ENCODE results near the gene METAP2. TPM values are rescaled to one million over a fixed set of nuclear protein-coding genes. Genes with fewer than 3 reads are reported as not detected.
A peak's percentile ranks its signal among the peaks of the same experiment; 100 is the strongest.

METAP2 gene
- total RNA-seq, 3 donors from 2014 or later (not counting 1 experiment from before 2014, with no cell fraction given): 45.6 to 56.1 (median 45.8) TPM

DNA sequence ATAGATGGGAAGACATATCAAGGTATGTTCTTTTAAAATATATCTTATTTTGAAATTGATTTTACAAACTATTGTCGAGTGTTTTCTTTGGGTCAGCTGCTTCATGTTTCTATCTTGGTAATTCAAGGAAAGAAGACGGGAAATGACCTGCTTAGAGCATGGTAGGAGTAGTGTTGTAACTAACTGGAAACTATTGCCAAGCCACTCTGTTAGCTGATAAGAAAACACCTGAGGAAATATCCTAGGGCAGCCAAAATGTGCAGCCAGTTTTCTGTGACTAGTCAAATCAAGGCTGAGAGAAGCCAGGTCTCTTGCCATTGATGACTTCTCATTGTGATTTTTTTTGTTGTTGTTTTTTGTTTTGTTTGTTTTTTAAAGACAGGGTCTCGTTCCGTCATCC, 30.2 kb downstream of the METAP2 start:
- Histone ChIP-seq H3K4me1 (ENCODE audit: control insufficient read depth, insufficient read depth, low read length) (no peaks in the 10 kb centered on the region), H3K27ac (ENCODE audit: low read length) (no peak overlapping the region), H3K4me3 (ENCODE audit: low read length) (no peak overlapping the region), H3K36me3 (ENCODE audit: control insufficient read depth, insufficient read depth, low read length) (peaks cover 62% of the 10 kb centered on the region), H3K9me3 (ENCODE audit: control insufficient read depth, insufficient read depth, low read length) (no peaks in the 10 kb centered on the region), H3K27me3 (ENCODE audit: control insufficient read depth, insufficient read depth, low read length) (no peaks in the 10 kb centered on the region)
- peaks cover 22% of the 10 kb centered on the region for H3K36me3 Mint-ChIP-seq
- WGBS (ENCODE audit: insufficient coverage): 96% methylated on average over 4 of the region's 4 CpGs
- TF ChIP-seq CTCF (IDR thresholded peaks at IDR 0.05): no peak
- ATAC-seq (no peak), DNase-seq (no peak)
- no peaks in the 10 kb centered on the region for H3K9me3 Mint-ChIP-seq
- H3K27me3 Mint-ChIP-seq (ENCODE audit: low read depth in 2 of 2): no peaks in the 10 kb centered on the region
- intact Hi-C loops (cut with micrococcal nuclease): no loop called here
- H3K4me1 Mint-ChIP-seq: peaks cover 0 to 6% of the 10 kb centered on the region in 2 donors
- H3K27ac Mint-ChIP-seq: no peak overlapping the region
- H3K4me3 Mint-ChIP-seq: no peak overlapping the region

- H3K27ac ChIP-seq (ENCODE audit: low read length): no peak overlapping the region
- H3K4me1 ChIP-seq (ENCODE audit: control insufficient read depth, insufficient read depth, low read length): no peaks in the 10 kb centered on the region
- ATAC-seq (no peak), DNase-seq (no peak)
- TF ChIP-seq CTCF (IDR thresholded peaks at IDR 0.05): no peak
- intact Hi-C loops (cut with micrococcal nuclease): no loop called here
- no peaks in the 10 kb centered on the region for H3K27me3 ChIP-seq (ENCODE audit: control insufficient read depth, insufficient read depth, low read length)
- Mint-ChIP-seq H3K9me3 (no peaks in the 10 kb centered on the region), H3K27ac (peak overlapping the region in 1 of 2 donors; percentile 17), H3K4me3 (no peak overlapping the region), H3K36me3 (peaks cover 26% of the 10 kb centered on the region), H3K27me3 (ENCODE audit: low read depth in 2 of 2) (no peaks in the 10 kb centered on the region), H3K4me1 (no peaks in the 10 kb centered on the region)
- H3K4me3 ChIP-seq (ENCODE audit: low read length): no peak overlapping the region
- H3K36me3 ChIP-seq (ENCODE audit: control insufficient read depth, insufficient read depth, low read length): peaks cover 65% of the 10 kb centered on the region
- H3K9me3 ChIP-seq (ENCODE audit: control insufficient read depth, insufficient read depth, low read length): no peaks in the 10 kb centered on the region
- WGBS (ENCODE audit: insufficient coverage): 95% methylated on average over 5 of the region's 5 CpGs
Measured at GRCh38 chr12:95505039-95505438, 31.1 kb downstream of the METAP2 start.

- intact Hi-C loops (cut with micrococcal nuclease): no loop called here
Measured at GRCh38 chr12:95506707-95507523, 33.0 kb downstream of the METAP2 start.

More at GRCh38 chr12:95506707-95507523, 33.0 kb downstream of the METAP2 start:
- Histone ChIP-seq H3K9me3 (ENCODE audit: control insufficient read depth, insufficient read depth, low read length) (no peaks in the 10 kb centered on the region), H3K27ac (ENCODE audit: low read length) (no peak overlapping the region), H3K4me3 (ENCODE audit: low read length) (no peak overlapping the region), H3K36me3 (ENCODE audit: control insufficient read depth, insufficient read depth, low read length) (peaks cover 64% of the 10 kb centered on the region), H3K27me3 (ENCODE audit: control insufficient read depth, insufficient read depth, low read length) (no peaks in the 10 kb centered on the region), H3K4me1 (ENCODE audit: control insufficient read depth, insufficient read depth, low read length) (no peaks in the 10 kb centered on the region)
- Mint-ChIP-seq H3K27me3 (ENCODE audit: low read depth in 2 of 2) (no peaks in the 10 kb centered on the region), H3K36me3 (peaks cover 29% of the 10 kb centered on the region), H3K4me1 (no peaks in the 10 kb centered on the region), H3K4me3 (no peak overlapping the region), H3K9me3 (no peaks in the 10 kb centered on the region), H3K27ac (no peak overlapping the region)
- 99% methylated on average over 10 of the region's 10 CpGs for WGBS (ENCODE audit: insufficient coverage)
- DNase-seq: no peak
- no peak for TF ChIP-seq CTCF (IDR thresholded peaks at IDR 0.05)
- no peak for ATAC-seq
